ENCODE results near the gene LRRC46. TPM values are rescaled to one million over a fixed set of nuclear protein-coding genes. Genes with fewer than 3 reads are reported as not detected.
A peak's percentile ranks its signal among the peaks of the same experiment; 100 is the strongest.

The LRRC46 gene
- total and polyA plus RNA-seq, 10 of the 15 experiments (the other 5 are each of a cell fraction or from before 2014, with no cell fraction given) = 0.15 to 1.8 (median 0.38) TPM; not detected in 1

- TF ChIP-seq WRNIP1 (IDR thresholded peaks at IDR 0.05; ENCODE audit: borderline replicate concordance, low read depth, low read length) (no peak), MLLT1 (IDR thresholded peaks at IDR 0.05) (0 out of 2 replicates have a peak, but pooled peaks have one; percentile 63), RELB (IDR thresholded peaks at IDR 0.05; ENCODE audit: low read depth) (peak; percentile 98), ZNF274 (IDR thresholded peaks at IDR 0.05; ENCODE audit: insufficient read depth, insufficient read length) (no peak), NKRF (conservative IDR thresholded peaks at IDR 0.05) (peak; percentile 74), NFXL1 (IDR thresholded peaks at IDR 0.05; ENCODE audit: borderline replicate concordance) (no peak), BRCA1 (IDR thresholded peaks at IDR 0.05; ENCODE audit: low read depth, low read length) (no peak), CHD4 (IDR thresholded peaks at IDR 0.05) (no peak), SREBF1 (IDR thresholded peaks at IDR 0.05; ENCODE audit: low read length) (no peak), NBN (IDR thresholded peaks at IDR 0.05) (peak; percentile 89), RUNX3 (IDR thresholded peaks at IDR 0.05; ENCODE audit: low read length) (peak; percentile 67), ASH2L (IDR thresholded peaks at IDR 0.05; ENCODE audit: borderline replicate concordance, low read depth) (no peak), MAX (IDR thresholded peaks at IDR 0.05; ENCODE audit: low read depth, low read length) (peak; percentile 60), NRF1 (conservative IDR thresholded peaks at IDR 0.05; ENCODE audit: low read depth, low read length) (peak; percentile 75), RAD21 (IDR thresholded peaks at IDR 0.05; ENCODE audit: insufficient read depth, low read depth, low read length) (peak; percentile 11; the same call in 1 of the 2 replicates), POLR2A (IDR thresholded peaks at IDR 0.05; ENCODE audit: low read depth, low read length) (peak; percentile 99), PML (IDR thresholded peaks at IDR 0.05; ENCODE audit: low read length) (peak; percentile 95), SP1 (IDR thresholded peaks at IDR 0.05; ENCODE audit: low read depth, low read length) (peak; percentile 56), TCF7 (IDR thresholded peaks at IDR 0.05; ENCODE audit: borderline replicate concordance) (no peak), MYB (IDR thresholded peaks at IDR 0.05; ENCODE audit: borderline replicate concordance, low read depth, low read length) (0 out of 2 replicates have a peak, but pooled peaks have one; percentile 22)
- TF ChIP-seq, protein P1, sequence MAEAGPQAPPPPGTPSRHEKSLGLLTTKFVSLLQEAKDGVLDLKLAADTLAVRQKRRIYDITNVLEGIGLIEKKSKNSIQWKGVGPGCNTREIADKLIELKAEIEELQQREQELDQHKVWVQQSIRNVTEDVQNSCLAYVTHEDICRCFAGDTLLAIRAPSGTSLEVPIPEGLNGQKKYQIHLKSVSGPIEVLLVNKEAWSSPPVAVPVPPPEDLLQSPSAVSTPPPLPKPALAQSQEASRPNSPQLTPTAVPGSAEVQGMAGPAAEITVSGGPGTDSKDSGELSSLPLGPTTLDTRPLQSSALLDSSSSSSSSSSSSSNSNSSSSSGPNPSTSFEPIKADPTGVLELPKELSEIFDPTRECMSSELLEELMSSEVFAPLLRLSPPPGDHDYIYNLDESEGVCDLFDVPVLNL (IDR thresholded peaks at IDR 0.05; ENCODE audit: low read depth, low read length) = no peak; the same call in 1 of the 2 replicates
- TF ChIP-seq, protein P2, sequence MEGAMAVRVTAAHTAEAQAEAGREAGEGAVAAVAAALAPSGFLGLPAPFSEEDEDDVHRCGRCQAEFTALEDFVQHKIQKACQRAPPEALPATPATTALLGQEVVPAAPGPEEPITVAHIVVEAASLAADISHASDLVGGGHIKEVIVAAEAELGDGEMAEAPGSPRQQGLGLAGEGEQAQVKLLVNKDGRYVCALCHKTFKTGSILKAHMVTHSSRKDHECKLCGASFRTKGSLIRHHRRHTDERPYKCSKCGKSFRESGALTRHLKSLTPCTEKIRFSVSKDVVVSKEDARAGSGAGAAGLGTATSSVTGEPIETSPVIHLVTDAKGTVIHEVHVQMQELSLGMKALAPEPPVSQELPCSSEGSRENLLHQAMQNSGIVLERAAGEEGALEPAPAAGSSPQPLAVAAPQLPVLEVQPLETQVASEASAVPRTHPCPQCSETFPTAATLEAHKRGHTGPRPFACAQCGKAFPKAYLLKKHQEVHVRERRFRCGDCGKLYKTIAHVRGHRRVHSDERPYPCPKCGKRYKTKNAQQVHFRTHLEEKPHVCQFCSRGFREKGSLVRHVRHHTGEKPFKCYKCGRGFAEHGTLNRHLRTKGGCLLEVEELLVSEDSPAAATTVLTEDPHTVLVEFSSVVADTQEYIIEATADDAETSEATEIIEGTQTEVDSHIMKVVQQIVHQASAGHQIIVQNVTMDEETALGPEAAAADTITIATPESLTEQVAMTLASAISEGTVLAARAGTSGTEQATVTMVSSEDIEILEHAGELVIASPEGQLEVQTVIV (IDR thresholded peaks at IDR 0.05; ENCODE audit: borderline replicate concordance, partially characterized antibody) = peak; percentile 64
These were observed at the start of gene LRRC46, which contains the start of gene MRPL10 (continued) for GRCh38 chr17:47831003-47831933.
